Lower leg skin (tissue), 3 donors: ENCODE data around the gene DMAP1.

Source experiments
- CTCF ChIP-seq, 3 donors: fragments of 450-650 bp; IDR thresholded peaks; one replicate each; pipeline ENCODE4 v1.5.1; 2016; ENCODE audit warnings: antibody characterized with exemption in 3 of 3, mild to moderate bottlenecking in 3 of 3, moderate library complexity in 2 of 3
- POLR2A ChIP-seq, 2 donors: fragments of 450-650 bp; IDR thresholded peaks; one replicate each; pipeline ENCODE4 v1.6.1; 2016 to 2017; ENCODE audit warnings: antibody characterized with exemption in 2 of 2, mild to moderate bottlenecking in 1 of 2, moderate library complexity in 1 of 2

- TF ChIP-seq CTCF (IDR thresholded peaks at IDR 0.05) (peak in 1 of 3 donors; percentile 62), POLR2A (IDR thresholded peaks at IDR 0.05) (no peak)
Observed at GRCh38 chr1:44217809-44218410, 4.6 kb downstream of the DMAP1 start.
